ENCODE results near the gene TTR.

GRCh38 chr18:31591113-31591512, 564 bp upstream of the TTR start:
- TF ChIP-seq CTCF (IDR thresholded peaks at IDR 0.05) (no peak), POLR2A (IDR thresholded peaks at IDR 0.05) (no peak)

All from adrenal gland (tissue), 5 donors.